Lower lobe of right lung (tissue), 2 donors: Measurements from ENCODE around the gene SCLT1. TPM values are rescaled to one million over a fixed set of nuclear protein-coding genes. Genes with fewer than 3 reads are reported as not detected.
A peak's percentile ranks its signal among the peaks of the same experiment; 100 is the strongest.

Source experiments
- ATAC-seq, 2 donors: fragments of 200-7000 bp; cut with Tn5 transposase; one replicate each; pipeline ENCODE4 v1.9.1; 2020 to 2022; ENCODE audit warnings: mild to moderate bottlenecking in 2 of 2, moderate library complexity in 2 of 2
- DNase-seq: peaks from one replicate; pipeline ENCODE4 v3.0.0-alpha.2; 2020
- H3K27ac ChIP-seq: fragments of 200-600 bp; one replicate; pipeline ENCODE4 v1.8.0; 2022
- H3K27me3 ChIP-seq: fragments of 200-600 bp; one replicate; pipeline ENCODE4 v1.8.0; 2022; ENCODE audit warnings: low read depth
- H3K36me3 ChIP-seq: fragments of 200-600 bp; one replicate; pipeline ENCODE4 v1.8.0; 2022; ENCODE audit warnings: mild to moderate bottlenecking
- H3K4me1 ChIP-seq: fragments of 200-600 bp; one replicate; pipeline ENCODE4 v1.8.0; 2022
- H3K4me3 ChIP-seq: fragments of 200-600 bp; one replicate; pipeline ENCODE4 v1.8.0; 2022; ENCODE audit warnings: mild to moderate bottlenecking
- H3K9me3 ChIP-seq: fragments of 200-600 bp; one replicate; pipeline ENCODE4 v1.8.0; 2022
- intact Hi-C: fragments of 100-400 bp; cut with DNase I; formaldehyde crosslinking; loops from one replicate; pipeline ENCODE4 v1.11.0; 2022
- long read RNA-seq: library from polyadenylated mRNA; unstranded; transcript quantifications from one replicate; pipeline ENCODE4 v2.0.0, GENCODE V29; 2021
- total RNA-seq: library from RNA; stranded (reverse); fragmentation: NEBNext Ultra II Directional; extraction: Animal tissue kit (Norgen Biotek cat#: 25700); gene quantifications from one replicate; pipeline ENCODE4 v1.2.1, GENCODE V29; 2021
- TF ChIP-seq, protein P1 (sequence below): fragments of 200-600 bp; IDR thresholded peaks from one replicate; pipeline ENCODE4 v1.8.0; 2022; ENCODE audit warnings: antibody characterized with exemption, mild to moderate bottlenecking
- donor health status: DM: no; HTN: yes; CAD: no; lungs with severe emphysema.

SCLT1 gene
- total RNA-seq = 19.3 TPM
- long read RNA-seq, transcript SCLT1-201 (21 exons, 3,055 nt) = major isoform, 5 of 23 reads
- long read RNA-seq, partial matches to known transcripts = 5 of 23 reads
- long read RNA-seq, other reads (novel, unspliced or antisense) = 11 of 23 reads

DNA sequence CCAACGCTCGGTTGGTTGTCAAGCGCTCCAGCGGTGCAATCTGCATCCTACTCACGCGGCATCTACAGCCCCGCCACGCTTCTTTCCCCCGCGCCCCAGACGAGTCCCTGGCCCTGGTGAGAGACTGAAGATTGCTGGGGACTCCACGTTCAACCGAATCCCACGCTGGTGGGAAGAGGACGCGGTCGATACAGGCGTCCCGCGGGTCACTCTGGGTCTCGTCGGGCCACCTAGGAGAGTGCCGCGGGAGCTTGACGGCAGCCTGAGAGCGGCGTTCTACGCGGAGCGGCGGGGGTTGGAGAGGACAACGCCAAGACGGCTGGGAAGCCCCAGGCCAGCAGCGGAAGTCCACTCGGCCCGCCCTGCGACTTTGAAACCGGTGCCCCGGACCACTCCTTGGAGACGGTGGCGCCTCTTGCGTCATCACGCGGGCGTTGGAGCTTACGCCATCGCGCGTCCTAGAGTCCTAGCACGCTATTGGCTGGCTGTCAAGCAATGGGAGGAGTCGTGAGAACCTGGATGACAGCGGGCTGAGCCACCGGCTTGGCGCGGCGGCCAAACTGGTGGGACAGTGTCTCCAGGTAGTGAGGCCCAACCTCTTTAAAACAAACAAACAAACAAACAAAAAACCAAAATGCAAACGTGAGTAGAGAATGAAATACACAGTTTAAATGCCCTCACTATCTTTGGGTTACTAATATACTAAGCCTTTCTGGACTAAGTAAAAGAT, at the start of gene SCLT1:
TSS of gene SCLT1 (minus strand) at position 349 of the 730 bp plus-strand sequence. CDS start 436 bp downstream, outside the sequence.
- H3K4me3 ChIP-seq = peak within 1 kb of the TSS; percentile 70
- peaks cover 40% of the 10 kb centered on the region for H3K4me1 ChIP-seq
- H3K36me3 ChIP-seq = no peaks in the 10 kb centered on the region
- no peaks in the 10 kb centered on the region for H3K9me3 ChIP-seq
- DNase-seq = peak; percentile 100
- H3K27ac ChIP-seq = peak within 1 kb of the TSS; percentile 96
- no peaks in the 10 kb centered on the region for H3K27me3 ChIP-seq
- TF ChIP-seq, protein P1, sequence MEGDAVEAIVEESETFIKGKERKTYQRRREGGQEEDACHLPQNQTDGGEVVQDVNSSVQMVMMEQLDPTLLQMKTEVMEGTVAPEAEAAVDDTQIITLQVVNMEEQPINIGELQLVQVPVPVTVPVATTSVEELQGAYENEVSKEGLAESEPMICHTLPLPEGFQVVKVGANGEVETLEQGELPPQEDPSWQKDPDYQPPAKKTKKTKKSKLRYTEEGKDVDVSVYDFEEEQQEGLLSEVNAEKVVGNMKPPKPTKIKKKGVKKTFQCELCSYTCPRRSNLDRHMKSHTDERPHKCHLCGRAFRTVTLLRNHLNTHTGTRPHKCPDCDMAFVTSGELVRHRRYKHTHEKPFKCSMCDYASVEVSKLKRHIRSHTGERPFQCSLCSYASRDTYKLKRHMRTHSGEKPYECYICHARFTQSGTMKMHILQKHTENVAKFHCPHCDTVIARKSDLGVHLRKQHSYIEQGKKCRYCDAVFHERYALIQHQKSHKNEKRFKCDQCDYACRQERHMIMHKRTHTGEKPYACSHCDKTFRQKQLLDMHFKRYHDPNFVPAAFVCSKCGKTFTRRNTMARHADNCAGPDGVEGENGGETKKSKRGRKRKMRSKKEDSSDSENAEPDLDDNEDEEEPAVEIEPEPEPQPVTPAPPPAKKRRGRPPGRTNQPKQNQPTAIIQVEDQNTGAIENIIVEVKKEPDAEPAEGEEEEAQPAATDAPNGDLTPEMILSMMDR = no peak
- intact Hi-C loops = no loop called here
- ATAC-seq = peak; percentile 99

DNA sequence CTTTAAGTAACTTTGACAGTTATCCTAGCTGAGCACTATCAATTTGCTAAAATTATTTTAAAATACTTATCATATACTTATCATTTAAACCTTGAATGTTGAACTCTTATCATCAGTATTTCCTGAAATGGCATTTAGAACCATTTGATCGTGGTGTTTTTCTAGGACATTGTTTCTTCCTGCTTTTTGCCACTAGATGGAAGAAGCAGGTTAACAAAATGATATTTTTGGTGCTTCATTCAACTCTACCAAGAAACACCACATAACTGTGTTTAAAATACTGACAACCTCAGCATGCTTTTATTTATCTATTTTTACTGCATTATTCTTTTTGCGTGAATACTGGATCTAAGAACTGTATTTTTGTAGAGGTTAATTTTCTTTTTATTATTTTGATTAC, 47.2 kb upstream of the SCLT1 start:
- H3K27me3 ChIP-seq = no peaks in the 10 kb centered on the region
- TF ChIP-seq, protein P1 = no peak
- no peaks in the 10 kb centered on the region for H3K4me1 ChIP-seq
- DNase-seq (no peak), ATAC-seq (no peak)
- intact Hi-C loops = no loop called here
- H3K36me3 ChIP-seq = no peaks in the 10 kb centered on the region
- no peak overlapping the region for H3K4me3 ChIP-seq
- H3K9me3 ChIP-seq = no peaks in the 10 kb centered on the region
- H3K27ac ChIP-seq = no peak overlapping the region

DNA sequence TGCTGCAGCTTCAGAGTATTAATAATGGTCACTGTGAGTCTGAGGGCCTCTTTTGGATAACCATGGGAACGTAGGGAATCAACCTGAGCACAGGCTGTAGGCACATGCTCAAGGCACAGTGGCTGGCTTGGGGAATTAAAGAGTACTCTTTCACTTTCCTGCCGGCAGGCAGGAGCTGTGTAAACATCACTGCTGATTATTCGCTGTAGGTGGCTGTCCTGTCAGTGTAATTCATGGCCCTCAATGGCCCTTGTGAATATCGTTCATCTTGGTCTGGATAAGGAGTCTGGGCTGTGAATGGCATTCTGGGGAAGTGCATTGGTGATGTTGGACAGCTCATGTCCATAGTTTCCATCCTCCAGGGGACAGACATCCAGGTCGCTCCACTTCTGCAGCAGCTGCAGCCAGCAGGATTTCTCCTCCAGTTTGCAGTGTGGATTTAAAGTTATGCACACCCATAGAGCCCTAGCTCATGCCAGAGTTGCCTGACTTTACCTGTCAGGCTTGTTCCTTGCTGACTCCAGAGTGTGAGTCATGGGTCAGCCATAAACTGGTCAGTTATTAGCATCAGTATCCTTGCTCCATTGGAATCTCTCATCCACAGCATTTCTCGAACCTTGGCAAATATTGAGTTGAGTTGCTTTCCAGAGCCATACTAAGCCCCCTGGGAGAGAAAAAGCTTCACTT, 45.6 kb upstream of the SCLT1 start:
- Histone ChIP-seq H3K27me3 (no peaks in the 10 kb centered on the region), H3K9me3 (no peaks in the 10 kb centered on the region), H3K4me1 (no peaks in the 10 kb centered on the region), H3K27ac (no peak overlapping the region), H3K36me3 (no peaks in the 10 kb centered on the region), H3K4me3 (no peak overlapping the region)
- DNase-seq = no peak
- TF ChIP-seq, protein P1 = no peak
- intact Hi-C loops = no loop called here
- ATAC-seq = no peak

DNA sequence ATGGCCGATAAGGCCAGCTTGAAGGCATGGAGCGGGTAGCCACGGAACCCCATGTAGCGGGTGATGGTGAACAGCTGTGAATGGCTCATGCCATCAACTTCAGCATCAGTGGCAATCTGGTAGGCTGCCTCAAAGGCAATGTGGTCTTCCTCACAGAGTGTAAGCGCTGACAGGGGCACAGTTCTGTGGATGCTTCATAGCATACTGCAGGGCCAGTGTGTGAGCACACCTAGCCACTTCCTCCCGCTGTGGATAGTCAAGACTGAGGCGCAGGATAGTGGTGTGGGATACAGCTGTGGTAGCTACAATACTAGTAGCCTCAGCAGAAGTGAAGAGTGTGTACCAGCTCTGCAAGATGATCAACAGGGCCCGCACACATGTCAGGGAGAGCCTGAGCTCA, 43.1 kb upstream of the SCLT1 start:
- TF ChIP-seq, protein P1 = no peak
- intact Hi-C loops = no loop called here

DNA sequence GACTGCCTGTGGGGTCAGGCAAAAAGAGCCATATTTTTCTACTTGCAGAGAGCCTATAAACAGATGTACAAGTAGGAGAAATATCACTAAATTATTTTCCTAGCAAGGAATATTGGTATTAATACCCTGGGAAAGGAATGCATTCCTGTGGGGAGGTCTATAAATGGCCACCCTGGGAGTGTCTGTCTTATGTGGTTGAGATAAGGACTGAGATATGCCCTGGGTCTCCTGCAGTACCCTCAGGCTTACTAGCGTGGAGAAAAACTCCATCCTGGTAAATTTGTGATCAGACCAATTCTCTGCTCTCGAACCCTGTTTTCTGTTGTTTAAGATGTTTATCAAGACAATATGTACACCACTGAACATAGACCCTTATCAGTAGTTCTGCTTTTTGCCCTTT, 38.0 kb upstream of the SCLT1 start:
- no peak for ATAC-seq
- TF ChIP-seq, protein P1 = no peak

More for the DNA sequence above, 43.1 kb upstream of the SCLT1 start:
- Histone ChIP-seq H3K27ac (no peak overlapping the region), H3K4me1 (no peaks in the 10 kb centered on the region), H3K27me3 (no peaks in the 10 kb centered on the region), H3K9me3 (no peaks in the 10 kb centered on the region), H3K4me3 (no peak overlapping the region), H3K36me3 (no peaks in the 10 kb centered on the region)
- peak in 1 of 2 donors; percentile 27 for ATAC-seq
- DNase-seq = no peak

More for the DNA sequence above, 38.0 kb upstream of the SCLT1 start:
- Histone ChIP-seq H3K4me3 (no peak overlapping the region), H3K27me3 (no peaks in the 10 kb centered on the region), H3K9me3 (no peaks in the 10 kb centered on the region), H3K36me3 (no peaks in the 10 kb centered on the region), H3K27ac (no peak overlapping the region), H3K4me1 (no peaks in the 10 kb centered on the region)
- intact Hi-C loops = no loop called here
- no peak for DNase-seq
